HFF-Myc (cell line): ENCODE data around the gene CDK11B.
"Not testable (repeated sequence)": the region's sequence is repeated elsewhere in the genome, so short reads cannot be mapped to it uniquely, and the experiment has no call there.

Source experiments
- DNase-seq: peaks from one replicate; pipeline ENCODE4 v3.0.0-alpha.2; 2011; ENCODE audit warnings: low read depth; ENCODE audit errors: extremely low read depth
- H3K4me3 ChIP-seq: replicated peaks from 2 replicates; pipeline ENCODE4 v1.5.1; 2011; ENCODE audit warnings: low read depth, mild to moderate bottlenecking, control low read depth, low read length
- CTCF ChIP-seq: IDR thresholded peaks from 2 replicates; pipeline ENCODE4 v1.5.1; 2012; ENCODE audit warnings: mild to moderate bottlenecking, low read depth, low read length, control low read depth; ENCODE audit errors: missing control alignments

CDK11B gene

GRCh38 chr1:1692324-1692713, 33.5 kb upstream of the CDK11B start:
- DNase-seq, result not testable (repeated sequence)
- H3K4me3 ChIP-seq, result peak overlapping the region; percentile 51

GRCh38 chr1:1691443-1691842, 32.6 kb upstream of the CDK11B start:
- not testable (repeated sequence) for DNase-seq
- H3K4me3 ChIP-seq, result peak overlapping the region; percentile 37

GRCh38 chr1:1689526-1689925, 30.7 kb upstream of the CDK11B start:
- not testable (repeated sequence) for DNase-seq, H3K4me3 ChIP-seq

- DNase-seq, result no peak
- H3K4me3 ChIP-seq, result no peak overlapping the region
- no peak for TF ChIP-seq CTCF
Measured at GRCh38 chr1:1687846-1688245, 29.0 kb upstream of the CDK11B start.

- H3K4me3 ChIP-seq, result no peak overlapping the region
- no peak for DNase-seq
- no peak for TF ChIP-seq CTCF
Measured at GRCh38 chr1:1684031-1684681, 25.4 kb upstream of the CDK11B start.

- no peak for TF ChIP-seq CTCF
- no peak for DNase-seq
- no peak overlapping the region for H3K4me3 ChIP-seq
Measured at GRCh38 chr1:1683104-1683905, 24.5 kb upstream of the CDK11B start.

GRCh38 chr1:1680912-1681273, 22.1 kb upstream of the CDK11B start:
- no peak for DNase-seq
- no peak for TF ChIP-seq CTCF
- H3K4me3 ChIP-seq, result no peak overlapping the region

GRCh38 chr1:1680031-1680911, 21.5 kb upstream of the CDK11B start:
- no peak for DNase-seq
- TF ChIP-seq CTCF, result no peak
- H3K4me3 ChIP-seq, result no peak overlapping the region
